Measurements from ENCODE around the gene PSME3. TPM values are rescaled to one million over a fixed set of nuclear protein-coding genes. Genes with fewer than 3 reads are reported as not detected.

The PSME3 gene
- total and polyA plus RNA-seq, 2 of the 13 experiments (the other 11 are each of a cell fraction or from before 2014, with no cell fraction given): 66.3 to 135 TPM

DNA sequence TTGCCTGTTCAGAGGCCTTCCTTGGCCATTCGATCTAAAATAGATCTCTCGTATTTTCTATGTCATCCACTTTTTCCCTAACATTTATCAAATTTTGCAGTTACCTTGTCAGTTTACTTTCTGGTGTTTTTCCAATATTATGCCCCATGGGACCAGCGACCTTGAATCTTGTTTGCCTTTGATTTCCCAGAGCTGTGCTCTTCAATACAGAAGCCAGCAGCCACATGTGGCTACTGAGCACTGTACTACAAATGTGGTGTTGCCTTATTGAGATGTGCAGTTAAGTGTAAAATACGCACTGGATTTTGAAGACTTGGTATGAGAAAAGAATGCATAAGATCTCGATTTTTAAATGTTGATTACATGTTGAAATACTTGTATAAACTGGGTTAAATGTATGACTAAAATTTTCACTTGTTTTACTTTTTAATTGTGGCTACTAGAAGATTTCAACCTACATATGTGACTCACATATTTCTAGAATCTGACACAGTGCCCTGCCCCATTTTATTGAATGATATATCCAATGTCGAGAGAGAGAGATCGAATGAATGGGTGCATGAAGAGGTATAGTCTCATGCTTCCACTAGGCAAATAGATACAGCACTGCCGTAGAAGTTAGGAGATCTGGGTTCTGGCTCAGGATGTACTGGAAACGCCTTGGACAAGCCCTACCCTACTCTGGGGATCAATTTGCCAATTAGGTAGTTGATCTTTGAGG, 824 bp upstream of the PSME3 start:
- FAIRE-seq: peak; percentile 87
- Histone ChIP-seq H3K27ac (ENCODE audit: extremely low read length, insufficient read depth, low read length) (peak overlapping the region; percentile 90), H3K36me3 (replicated peaks in 1 of 2; ENCODE audit: control insufficient read depth in 1 of 2, insufficient read depth in 2 of 2, low read length in 2 of 2) (peaks cover 5 to 14% of the 10 kb centered on the region in 2 experiments), H3K4me1 (ENCODE audit: insufficient read depth, low read length) (peaks cover 40% of the 10 kb centered on the region), H4K20me1 (ENCODE audit: insufficient read depth, low read length) (no peaks in the 10 kb centered on the region), H3K4me2 (ENCODE audit: low read depth, low read length) (peak overlapping the region; percentile 92), H3K9ac (ENCODE audit: insufficient read depth, low read depth, low read length) (peak overlapping the region; percentile 94), H3K4me3 (replicated peaks in 1 of 3; ENCODE audit: insufficient read depth in 1 of 3, low read depth in 2 of 3, low read length in 3 of 3) (peak overlapping the region; percentile 92 to 98 (median 92)), H3K27me3 (ENCODE audit: control insufficient read depth in 1 of 2, insufficient read depth in 2 of 2, low read length in 2 of 2) (no peaks in the 10 kb centered on the region; a peak in 1 of 5 replicates), H3K79me2 (ENCODE audit: insufficient read depth, low read length) (peaks cover 38% of the 10 kb centered on the region), H2AFZ (ENCODE audit: low read length) (peak overlapping the region; percentile 29), H3K9me3 (ENCODE audit: low read length) (no peaks in the 10 kb centered on the region)
- POLR2A ChIA-PET: interaction anchor here (1.0 to 5.9 kb wide), 19 partner anchors 9 to 265 kb away, joined by 3 to 73 read pairs (median 5); partner anchors contain the start of genes AOC2, BECN1, CNTD1 and COA3
- no TSS peak for BruUV-seq (replicated peaks)
- CTCF ChIA-PET (ENCODE audit: low intra/inter-chr PET ratio, low total read pairs): no interaction called here
- peak; percentile 61 for ATAC-seq
- WGBS (ENCODE audit: low lambda C conversion rate): 21% methylated on average over 9 of the region's 9 CpGs
- in situ Hi-C loops (cut with HindIII; ENCODE audit: extremely low pct_ligation_motif_present, low pct_unique_long_range_greater_than_20kb): no loop called here
- intact Hi-C loops (cut with micrococcal nuclease; ENCODE audit: unreplicated experiment): loop anchor here (5.0 kb wide), 1 partner anchor 165 kb away; the partner anchor contains the start of gene RPL27
- peak; percentile 76 for DNase-seq (ENCODE audit: low spot score)
- 0 out of 2 replicates have a peak, but pooled peaks have one; percentile 12 for TF ChIP-seq ZSCAN12 (CRISPR knock-in tag; IDR thresholded peaks at IDR 0.05)
- TF ChIP-seq CSRNP1 (CRISPR knock-in tag; IDR thresholded peaks at IDR 0.05): 0 out of 2 replicates have a peak, but pooled peaks have one; percentile 27
- TF ChIP-seq HOXA3 (CRISPR knock-in tag; IDR thresholded peaks at IDR 0.05): 0 out of 2 replicates have a peak, but pooled peaks have one; percentile 15
- TF ChIP-seq, protein P1, sequence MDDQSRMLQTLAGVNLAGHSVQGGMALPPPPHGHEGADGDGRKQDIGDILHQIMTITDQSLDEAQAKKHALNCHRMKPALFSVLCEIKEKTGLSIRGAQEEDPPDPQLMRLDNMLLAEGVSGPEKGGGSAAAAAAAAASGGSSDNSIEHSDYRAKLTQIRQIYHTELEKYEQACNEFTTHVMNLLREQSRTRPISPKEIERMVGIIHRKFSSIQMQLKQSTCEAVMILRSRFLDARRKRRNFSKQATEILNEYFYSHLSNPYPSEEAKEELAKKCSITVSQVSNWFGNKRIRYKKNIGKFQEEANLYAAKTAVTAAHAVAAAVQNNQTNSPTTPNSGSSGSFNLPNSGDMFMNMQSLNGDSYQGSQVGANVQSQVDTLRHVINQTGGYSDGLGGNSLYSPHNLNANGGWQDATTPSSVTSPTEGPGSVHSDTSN (CRISPR knock-in tag; IDR thresholded peaks at IDR 0.05; ENCODE audit: borderline replicate concordance): 0 out of 2 replicates have a peak, but pooled peaks have one; percentile 26
- TF ChIP-seq MYC (CRISPR knock-in tag; IDR thresholded peaks at IDR 0.05; ENCODE audit: borderline replicate concordance): peak; percentile 46; the same call in 1 of the 2 replicates
- no peak for TF ChIP-seq SRSF4 (IDR thresholded peaks at IDR 0.05; ENCODE audit: low read depth, low read length, poor library complexity, severe bottlenecking)
- TF ChIP-seq GFI1 (CRISPR knock-in tag; IDR thresholded peaks at IDR 0.05; ENCODE audit: borderline replicate concordance): no peak
- no peak for TF ChIP-seq ZHX1 (CRISPR knock-in tag; IDR thresholded peaks at IDR 0.05; ENCODE audit: low read depth)
- TF ChIP-seq ZUFSP (CRISPR knock-in tag; IDR thresholded peaks at IDR 0.05; ENCODE audit: borderline replicate concordance): no peak
- peak; percentile 6; the same call in 1 of the 2 replicates for TF ChIP-seq ZNF652 (CRISPR knock-in tag; IDR thresholded peaks at IDR 0.05; ENCODE audit: borderline replicate concordance, low read depth)

All from HepG2 (cell line).